GM18502 (cell line): ENCODE data around the gene NENF.
"Not testable (repeated sequence)": the region's sequence is repeated elsewhere in the genome, so short reads cannot be mapped to it uniquely, and the experiment has no call there.

Source experiments
- ATAC-seq: cut with Tn5 transposase; IDR thresholded peaks from one replicate; pipeline ENCODE4 v1.9.1; 2021; ENCODE audit warnings: mild to moderate bottlenecking; ENCODE audit not compliant: unreplicated experiment, poor library complexity

NENF gene

DNA sequence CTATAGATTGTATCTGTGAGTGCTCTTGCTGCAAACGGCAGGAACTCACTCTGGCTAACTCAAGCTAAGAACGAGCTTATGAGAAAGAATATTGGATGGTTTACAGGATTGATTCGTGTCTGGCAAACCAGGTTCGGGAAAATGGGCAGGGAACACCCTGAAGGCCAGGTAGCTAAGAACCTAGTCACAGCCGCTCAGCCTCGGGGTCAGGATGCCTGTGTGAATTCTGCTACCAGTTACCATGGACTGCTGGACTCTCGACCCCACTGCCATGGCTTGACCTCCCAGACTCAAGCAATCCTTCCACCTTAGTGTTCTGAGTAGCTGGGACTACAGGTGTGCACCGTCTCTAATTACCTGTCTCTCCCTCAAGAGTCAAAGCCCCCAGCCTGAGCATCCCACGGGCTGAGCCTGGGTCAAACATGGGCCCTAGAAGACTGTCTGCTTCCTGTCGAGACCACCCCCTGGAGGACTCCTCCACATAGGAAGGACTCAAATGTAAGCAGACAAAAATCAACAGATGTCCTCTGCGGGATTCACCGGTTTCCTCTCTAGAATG is 45.8 kb downstream of the NENF start:
- no peak for ATAC-seq

- no peak for ATAC-seq
These were observed 46.5 kb downstream of the NENF start for GRCh38 chr1:212479188-212479587.

GRCh38 chr1:212480711-212481437 is 48.2 kb downstream of the NENF start:
- ATAC-seq, result not testable (repeated sequence)

- ATAC-seq, result no peak
These were observed 48.7 kb downstream of the NENF start for GRCh38 chr1:212481438-212481767.

- ATAC-seq, result no peak
These were observed 49.4 kb downstream of the NENF start for GRCh38 chr1:212482006-212482636.

DNA sequence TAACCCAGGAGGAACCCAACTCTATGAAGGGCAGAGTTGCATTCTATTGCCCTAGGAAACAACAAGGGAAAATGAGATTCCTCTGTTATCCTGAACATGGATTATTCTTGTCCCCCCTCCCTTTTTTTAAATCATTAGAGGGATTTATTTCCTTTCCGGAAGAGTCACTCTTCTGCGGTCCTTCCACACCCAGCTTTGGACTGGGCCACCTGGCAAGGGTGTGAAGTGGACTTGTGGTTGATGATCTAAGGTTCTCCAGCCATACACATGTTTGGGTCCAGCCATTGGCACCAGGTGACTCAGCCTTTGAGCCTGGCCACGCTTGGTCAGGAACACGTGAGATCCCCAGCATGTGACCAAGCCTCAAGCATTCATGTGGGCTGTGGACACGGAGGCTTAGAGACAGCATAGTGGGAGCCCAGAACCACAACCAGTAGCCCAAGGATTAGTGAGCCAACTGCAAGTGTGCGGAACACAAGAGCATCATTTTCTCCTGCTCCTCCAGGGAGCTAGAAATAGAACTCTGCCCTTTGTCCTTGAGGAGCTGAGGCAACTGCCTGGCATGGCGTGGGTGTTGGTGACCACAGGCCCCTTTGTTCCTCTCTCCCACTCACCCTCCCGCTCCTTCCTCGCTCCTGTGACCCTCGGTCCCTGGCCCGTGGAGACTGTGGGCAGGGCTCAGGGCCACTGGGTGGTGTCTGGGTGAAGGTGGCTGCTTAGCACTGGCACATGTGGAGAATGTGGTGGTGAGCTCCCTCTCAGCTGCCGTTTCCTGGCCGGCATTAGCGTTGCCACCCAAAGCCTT is 50.1 kb downstream of the NENF start:
- ATAC-seq, result no peak

DNA sequence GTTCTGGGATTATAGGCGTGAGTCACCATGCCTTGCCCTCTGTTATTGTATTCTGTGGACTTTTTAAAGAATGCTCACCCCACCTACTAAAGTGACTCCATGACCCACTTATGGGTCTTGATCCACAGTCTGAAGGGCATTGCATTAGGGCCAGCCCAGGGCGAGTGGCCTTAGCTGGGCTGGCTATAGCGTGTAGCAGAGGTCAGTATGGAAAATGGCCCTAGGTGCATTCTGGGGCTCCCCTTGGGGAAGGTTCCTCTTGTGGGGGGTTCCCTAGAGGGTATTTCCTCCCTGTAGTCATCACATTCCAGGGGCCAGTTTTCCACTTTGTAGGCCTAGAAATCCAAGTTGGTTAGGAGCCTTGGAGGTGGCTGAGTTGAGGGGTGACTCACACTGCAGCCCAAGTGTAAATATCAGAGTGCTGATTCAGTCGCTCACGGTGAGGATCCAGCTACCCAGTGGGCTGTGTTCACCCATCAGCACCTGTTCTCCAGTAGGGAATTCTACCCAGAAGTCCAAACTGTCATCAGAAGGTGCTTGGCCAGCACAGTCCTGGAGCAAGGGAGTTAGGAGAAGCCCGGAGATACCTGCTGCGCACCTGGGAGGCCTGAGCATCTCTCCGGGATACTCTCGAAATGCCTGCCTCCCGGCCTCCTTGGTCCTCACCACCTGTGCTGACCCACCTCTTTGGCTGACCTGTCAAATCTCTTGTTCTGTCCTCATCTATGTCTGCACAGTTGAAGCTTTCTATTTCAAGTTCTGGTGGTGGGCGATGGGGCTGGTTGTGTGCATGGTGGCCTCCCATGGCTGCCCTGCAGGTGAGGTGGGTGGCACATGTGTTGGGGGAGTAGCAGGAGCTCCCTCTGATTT is 52.2 kb downstream of the NENF start:
- ATAC-seq, result no peak

DNA sequence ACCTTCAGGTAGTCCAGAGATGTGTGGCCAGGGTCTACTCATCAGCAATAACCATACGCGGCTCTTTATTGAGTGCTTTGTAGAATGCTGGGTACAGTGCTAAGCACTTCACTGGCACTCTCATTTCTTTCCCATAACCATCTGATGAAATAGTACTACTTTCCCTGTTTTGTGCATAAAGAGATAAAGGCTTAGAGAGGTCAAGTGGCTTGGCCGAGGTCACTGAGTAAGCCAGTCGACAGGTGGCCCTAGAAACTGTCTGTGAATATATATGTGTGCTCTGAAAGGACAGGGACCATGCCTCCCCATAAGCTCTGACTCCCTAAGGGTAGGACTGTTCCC is 52.8 kb downstream of the NENF start:
- ATAC-seq, result no peak

GRCh38 chr1:212485913-212486618 is 53.3 kb downstream of the NENF start:
- peak; percentile 41 for ATAC-seq

DNA sequence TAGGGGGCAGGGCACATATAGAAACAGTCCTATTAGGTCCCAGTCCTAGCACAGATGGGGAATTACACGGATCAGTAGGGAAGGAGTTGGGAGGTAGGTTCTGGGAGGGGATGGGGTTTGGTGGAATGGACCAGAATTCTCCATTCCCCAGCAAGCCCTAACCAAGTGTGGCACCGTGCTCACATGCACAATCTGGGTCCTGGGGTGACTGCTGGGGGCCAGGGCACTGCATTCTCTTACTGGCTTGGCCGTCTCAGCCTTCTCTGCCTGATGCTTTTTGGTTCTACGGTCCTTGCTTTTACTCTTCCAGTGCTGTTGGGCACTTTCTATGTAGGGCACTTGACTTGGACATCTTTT is 53.9 kb downstream of the NENF start:
- ATAC-seq, result no peak

GRCh38 chr1:212487286-212487685 is 54.6 kb downstream of the NENF start:
- ATAC-seq, result no peak

DNA sequence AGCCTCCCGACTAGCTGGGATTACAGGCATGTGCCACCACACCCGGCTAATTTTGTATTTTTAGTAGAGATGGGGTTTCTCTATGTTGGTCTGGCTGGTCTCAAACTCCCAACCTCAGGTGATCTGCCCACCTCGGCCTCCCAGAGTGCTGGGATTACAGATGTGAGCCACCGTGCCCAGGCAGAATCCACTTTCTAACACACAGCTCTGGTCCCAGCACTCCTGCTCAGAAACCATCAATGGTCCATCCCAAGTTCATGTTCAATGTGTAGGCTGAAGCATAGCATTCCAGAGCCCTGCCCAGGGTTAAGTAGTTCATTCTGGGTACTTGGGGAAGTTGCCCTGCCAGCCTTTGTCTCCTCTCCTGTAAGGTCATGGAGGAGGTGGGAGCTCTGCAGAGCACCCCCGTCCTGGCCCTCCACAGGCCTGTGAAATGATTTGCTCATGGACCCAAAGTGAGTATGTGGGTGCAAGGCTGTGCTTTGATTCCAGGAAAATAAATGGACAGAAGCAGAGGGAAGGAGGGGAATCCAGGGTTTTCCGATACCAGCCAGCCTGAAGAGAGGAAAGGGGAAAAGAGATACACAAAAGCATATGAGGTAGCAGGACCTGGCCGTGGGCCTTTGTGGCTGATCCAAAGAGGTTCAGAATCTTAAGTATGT is 55.2 kb downstream of the NENF start:
- no peak for ATAC-seq

- peak; percentile 74 for ATAC-seq
These were observed 55.9 kb downstream of the NENF start for GRCh38 chr1:212488436-212489283.

GRCh38 chr1:212489284-212489859 is 56.7 kb downstream of the NENF start:
- ATAC-seq, result no peak

- no peak for ATAC-seq
These were observed 57.6 kb downstream of the NENF start for GRCh38 chr1:212490276-212490675.

DNA sequence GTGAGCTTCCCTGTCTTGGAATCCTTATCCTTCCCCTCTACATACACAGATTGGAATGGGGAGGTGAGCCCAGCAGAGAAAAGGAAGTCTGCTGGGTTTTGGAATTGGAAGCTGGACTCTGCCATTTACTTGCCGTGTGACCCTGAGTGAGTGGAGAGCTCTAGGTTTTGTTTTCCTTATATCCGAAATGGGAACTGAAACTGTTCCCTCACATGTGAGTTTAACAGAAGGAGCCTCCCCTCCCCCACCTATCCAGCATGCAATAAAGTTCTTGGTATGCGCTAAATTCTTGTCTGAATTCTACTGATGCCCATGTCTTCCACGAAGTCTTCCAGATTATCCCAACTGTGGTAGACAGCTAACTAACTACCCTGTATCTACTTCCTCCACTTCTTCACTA is 58.7 kb downstream of the NENF start:
- ATAC-seq, result no peak
